GM21576 (cell line): ENCODE measurements around the gene FRAS1.
"Not testable (repeated sequence)": the region's sequence is repeated elsewhere in the genome, so short reads cannot be mapped to it uniquely, and the experiment has no call there.

Experiments used
- ATAC-seq: cut with Tn5 transposase; IDR thresholded peaks from one replicate; pipeline ENCODE4 v1.9.1; 2021; ENCODE audit warnings: mild to moderate bottlenecking, moderate library complexity; ENCODE audit not compliant: unreplicated experiment

FRAS1 gene

GRCh38 chr4:78318126-78318525 lies 261.0 kb downstream of the FRAS1 start:
- ATAC-seq = no peak

GRCh38 chr4:78320349-78320935 lies 263.3 kb downstream of the FRAS1 start:
- no peak for ATAC-seq

GRCh38 chr4:78322032-78322431 lies 264.9 kb downstream of the FRAS1 start:
- no peak for ATAC-seq

GRCh38 chr4:78323439-78323838 lies 266.3 kb downstream of the FRAS1 start:
- no peak for ATAC-seq

- ATAC-seq = no peak
Measured at GRCh38 chr4:78324625-78325024, 267.5 kb downstream of the FRAS1 start.

DNA sequence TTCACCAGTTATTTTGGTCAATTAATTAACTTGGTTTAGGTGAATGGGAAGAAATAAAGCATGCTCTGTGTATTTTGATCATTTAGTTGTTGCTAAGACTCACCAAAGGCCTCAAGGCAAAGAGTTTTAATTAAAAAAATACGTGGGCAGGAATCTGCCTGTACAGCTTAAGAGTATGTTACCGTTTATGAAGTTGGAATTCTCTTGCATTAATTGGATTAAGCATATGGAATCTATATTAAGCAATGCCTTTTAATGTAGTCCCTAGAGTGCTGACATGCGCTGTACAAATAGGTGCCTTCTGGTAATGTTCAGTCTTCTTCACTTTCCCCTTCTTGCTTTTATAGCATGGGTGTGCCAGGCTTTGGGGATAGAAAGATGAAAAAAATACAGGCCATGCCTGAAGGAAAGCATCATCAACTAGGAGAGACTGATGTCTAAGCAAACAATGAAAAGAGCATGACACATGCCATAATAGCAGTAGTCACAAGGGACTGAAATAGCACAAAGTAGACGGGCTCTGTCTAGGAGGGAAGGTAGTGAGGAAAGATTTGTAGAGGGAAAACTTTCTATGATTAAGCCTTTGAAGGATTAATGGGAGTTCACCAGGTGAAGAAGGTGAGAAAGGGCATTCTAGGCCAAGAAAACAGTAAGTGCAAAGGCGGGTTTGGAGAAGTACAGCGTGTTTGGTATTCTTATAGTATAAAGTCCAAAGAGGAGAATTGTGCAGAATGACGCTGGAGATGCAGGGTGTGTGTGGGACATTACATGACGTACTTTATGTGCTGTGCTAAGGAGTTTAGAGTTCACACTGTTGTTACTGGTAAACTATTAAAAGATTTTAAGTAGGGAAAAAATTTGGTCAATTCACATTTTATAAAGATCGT lies 268.4 kb downstream of the FRAS1 start:
- ATAC-seq = no peak

DNA sequence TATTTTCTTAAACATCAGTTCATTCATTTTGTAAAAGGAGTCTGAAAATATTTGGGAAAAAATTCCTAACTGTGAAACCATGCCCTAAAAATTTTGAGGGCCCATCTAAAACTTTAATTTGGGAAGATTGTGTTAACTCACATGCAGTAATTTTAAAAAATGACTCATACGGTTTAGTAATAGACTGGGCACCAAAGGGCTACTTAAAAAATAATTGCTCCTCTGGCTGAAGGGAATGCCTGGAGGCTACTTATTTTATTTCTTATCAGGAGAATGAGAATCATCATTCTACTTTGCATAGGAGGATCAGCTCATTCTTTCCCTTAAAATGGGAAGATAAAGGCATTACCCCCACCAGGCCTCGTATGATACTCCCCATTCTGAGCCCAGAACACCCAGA lies 271.5 kb downstream of the FRAS1 start:
- not testable (repeated sequence) for ATAC-seq

- ATAC-seq = no peak
Measured at GRCh38 chr4:78331186-78331585, 274.1 kb downstream of the FRAS1 start.

GRCh38 chr4:78331965-78332364 lies 274.8 kb downstream of the FRAS1 start:
- no peak for ATAC-seq

- ATAC-seq = no peak
Measured at GRCh38 chr4:78332976-78333375, 275.9 kb downstream of the FRAS1 start.

DNA sequence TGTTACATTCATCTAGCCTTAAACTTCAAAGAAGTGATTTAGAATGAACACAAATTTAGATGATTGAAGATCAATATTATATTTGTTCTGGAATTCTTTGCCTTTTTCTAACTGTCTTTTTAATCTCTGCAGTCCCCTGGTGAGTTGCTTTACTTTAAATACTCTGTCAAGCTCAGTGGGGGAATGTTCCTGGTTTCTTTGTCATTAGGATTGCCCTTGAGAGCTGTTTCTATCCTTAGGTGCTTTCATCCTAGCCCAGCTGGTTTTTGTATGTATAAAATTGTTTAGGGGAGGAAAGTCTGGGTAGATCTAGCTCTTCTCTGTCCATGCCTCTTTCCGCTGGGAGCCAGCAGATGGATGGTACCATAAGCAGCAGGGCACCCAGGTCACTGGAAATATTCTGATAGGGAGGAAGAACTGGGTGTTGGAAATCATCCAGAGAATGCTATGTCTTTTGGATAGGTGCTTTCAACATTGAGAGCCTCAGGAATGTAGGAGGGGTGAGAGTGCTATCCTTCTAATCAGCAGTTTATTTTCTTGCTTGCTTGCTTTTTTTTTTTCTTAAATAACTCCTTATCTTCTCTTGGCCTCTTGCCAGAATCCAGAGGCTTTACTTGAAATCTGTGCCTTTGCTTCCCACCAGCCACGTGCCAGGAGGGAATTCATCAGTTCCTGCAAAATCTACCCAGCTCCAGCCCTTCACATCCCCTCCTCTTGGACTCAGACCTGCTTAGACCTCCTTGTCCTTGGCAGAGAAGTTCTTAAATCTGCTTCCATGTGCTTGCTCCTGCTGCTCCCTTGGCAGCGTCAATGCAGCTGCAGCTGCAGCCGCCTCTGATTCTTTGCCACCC lies 279.2 kb downstream of the FRAS1 start:
- no peak for ATAC-seq

GRCh38 chr4:78337244-78338020 lies 280.3 kb downstream of the FRAS1 start:
- ATAC-seq = no peak

DNA sequence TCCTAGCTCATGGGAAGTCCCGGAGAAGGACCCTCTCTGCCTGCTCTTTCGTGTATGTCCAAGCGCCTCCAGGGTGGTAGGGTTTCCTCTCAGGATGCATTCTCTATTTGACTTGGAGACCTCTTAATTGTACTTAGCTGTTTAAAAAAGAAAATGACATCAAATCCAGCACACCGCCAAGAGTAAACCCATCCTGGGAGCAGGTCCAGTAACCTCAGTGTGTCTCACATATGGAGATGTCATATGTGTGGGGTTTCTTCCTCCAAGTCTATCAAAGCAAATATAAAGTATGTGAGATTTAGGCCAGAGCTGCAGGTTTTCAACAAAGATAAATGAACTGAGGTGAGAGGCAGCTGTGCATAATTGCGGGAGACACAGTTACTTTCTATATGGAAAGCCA lies 285.0 kb downstream of the FRAS1 start:
- ATAC-seq = no peak

- no peak for ATAC-seq
Measured at GRCh38 chr4:78343682-78344081, 286.6 kb downstream of the FRAS1 start.

DNA sequence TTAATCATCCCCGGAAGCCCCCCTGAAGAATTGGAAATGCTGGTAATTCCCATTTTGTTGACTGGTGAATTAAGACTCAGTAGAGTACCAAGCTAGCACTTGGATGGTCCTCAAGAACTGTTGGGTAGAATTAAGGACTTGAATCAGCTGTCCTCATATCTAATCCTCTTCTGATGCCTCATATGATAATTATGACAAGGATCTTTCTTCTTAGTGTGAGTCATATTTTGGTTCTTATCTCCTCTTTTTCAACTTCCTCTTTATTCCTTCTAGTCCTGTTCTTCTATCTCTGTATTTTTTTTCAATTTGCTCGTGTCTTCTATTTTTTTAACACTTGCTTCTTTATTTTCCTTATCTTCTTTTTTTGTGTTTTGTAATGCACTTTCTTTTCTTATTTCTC lies 288.1 kb downstream of the FRAS1 start:
- ATAC-seq = no peak

- no peak for ATAC-seq
Measured at GRCh38 chr4:78346222-78346621, 289.1 kb downstream of the FRAS1 start.

GRCh38 chr4:78347527-78347926 lies 290.4 kb downstream of the FRAS1 start:
- no peak for ATAC-seq

DNA sequence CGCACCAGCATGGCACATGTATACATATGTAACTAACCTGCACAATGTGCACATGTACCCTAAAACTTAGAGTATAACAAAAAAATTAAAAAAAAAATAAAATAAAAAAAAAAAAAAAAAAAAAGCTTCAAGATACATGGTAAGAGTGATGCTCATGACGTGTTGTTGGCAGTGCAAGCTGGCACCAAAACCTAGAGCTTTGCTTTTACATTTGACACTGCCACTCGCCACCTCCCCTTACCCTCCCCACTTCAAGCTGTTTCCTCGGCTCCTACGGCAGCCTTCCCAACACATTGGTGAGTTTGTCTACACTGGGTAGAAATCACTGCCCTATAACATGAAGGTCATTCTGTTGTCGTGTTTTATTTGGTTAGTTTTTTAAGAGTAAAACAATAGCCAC lies 296.8 kb downstream of the FRAS1 start:
- ATAC-seq = no peak

- no peak for ATAC-seq
Measured at GRCh38 chr4:78354782-78355181, 297.7 kb downstream of the FRAS1 start.

GRCh38 chr4:78355306-78355705 lies 298.2 kb downstream of the FRAS1 start:
- no peak for ATAC-seq

- ATAC-seq = no peak
Measured at GRCh38 chr4:78356251-78356786, 299.2 kb downstream of the FRAS1 start.
